Mesothelial cell of epicardium (in vitro differentiated cells): Measurements from ENCODE around the gene POLD3. TPM values are rescaled to one million over a fixed set of nuclear protein-coding genes. Genes with fewer than 3 reads are reported as not detected.

Source experiments
- DNase-seq, 2 experiments: peaks; one replicate each; pipeline ENCODE4 v3.0.0; 2021; ENCODE audit warnings: low spot score in 2 of 2; ENCODE audit not compliant: unreplicated experiment in 2 of 2
- H3K27ac Mint-ChIP-seq: 2 replicates; pipeline ENCODE4 v1.8.0; 2021; ENCODE audit warnings: mixed read lengths
- H3K27me3 Mint-ChIP-seq: 2 replicates; pipeline ENCODE4 v1.8.0; 2021; ENCODE audit warnings: low read depth, mixed read lengths
- H3K36me3 Mint-ChIP-seq: 2 replicates; pipeline ENCODE4 v1.8.0; 2021; ENCODE audit warnings: mixed read lengths
- H3K4me1 Mint-ChIP-seq: 2 replicates; pipeline ENCODE4 v1.8.0; 2021; ENCODE audit warnings: mixed read lengths
- H3K4me3 Mint-ChIP-seq: 2 replicates; pipeline ENCODE4 v1.8.0; 2021; ENCODE audit warnings: mild to moderate bottlenecking, moderate library complexity, mixed read lengths
- H3K9me3 Mint-ChIP-seq: 2 replicates; pipeline ENCODE4 v1.8.0; 2021; ENCODE audit warnings: mixed read lengths
- CTCF ChIP-seq: fragments of 200-600 bp; sonication (generic); IDR thresholded peaks from one replicate; pipeline ENCODE4 v1.5.0; 2021; ENCODE audit warnings: antibody characterized with exemption; ENCODE audit not compliant: unreplicated experiment
- total RNA-seq: library from RNA; stranded (reverse); gene quantifications from 3 replicates; pipeline ENCODE4 v1.2.1, GENCODE V29; 2021

POLD3 gene
- total RNA-seq, 1 donor from 2014 or later = 21.7 TPM

GRCh38 chr11:74680703-74681531 lies 88.5 kb downstream of the POLD3 start:
- H3K9me3 Mint-ChIP-seq = no peaks in the 10 kb centered on the region
- no peak overlapping the region for H3K4me3 Mint-ChIP-seq
- no peak overlapping the region for H3K27ac Mint-ChIP-seq
- no peaks in the 10 kb centered on the region for H3K27me3 Mint-ChIP-seq
- DNase-seq = peak in 1 of 2 experiments; percentile 36
- no peaks in the 10 kb centered on the region for H3K36me3 Mint-ChIP-seq
- TF ChIP-seq CTCF = no peak
- peaks cover 4% of the 10 kb centered on the region for H3K4me1 Mint-ChIP-seq

DNA sequence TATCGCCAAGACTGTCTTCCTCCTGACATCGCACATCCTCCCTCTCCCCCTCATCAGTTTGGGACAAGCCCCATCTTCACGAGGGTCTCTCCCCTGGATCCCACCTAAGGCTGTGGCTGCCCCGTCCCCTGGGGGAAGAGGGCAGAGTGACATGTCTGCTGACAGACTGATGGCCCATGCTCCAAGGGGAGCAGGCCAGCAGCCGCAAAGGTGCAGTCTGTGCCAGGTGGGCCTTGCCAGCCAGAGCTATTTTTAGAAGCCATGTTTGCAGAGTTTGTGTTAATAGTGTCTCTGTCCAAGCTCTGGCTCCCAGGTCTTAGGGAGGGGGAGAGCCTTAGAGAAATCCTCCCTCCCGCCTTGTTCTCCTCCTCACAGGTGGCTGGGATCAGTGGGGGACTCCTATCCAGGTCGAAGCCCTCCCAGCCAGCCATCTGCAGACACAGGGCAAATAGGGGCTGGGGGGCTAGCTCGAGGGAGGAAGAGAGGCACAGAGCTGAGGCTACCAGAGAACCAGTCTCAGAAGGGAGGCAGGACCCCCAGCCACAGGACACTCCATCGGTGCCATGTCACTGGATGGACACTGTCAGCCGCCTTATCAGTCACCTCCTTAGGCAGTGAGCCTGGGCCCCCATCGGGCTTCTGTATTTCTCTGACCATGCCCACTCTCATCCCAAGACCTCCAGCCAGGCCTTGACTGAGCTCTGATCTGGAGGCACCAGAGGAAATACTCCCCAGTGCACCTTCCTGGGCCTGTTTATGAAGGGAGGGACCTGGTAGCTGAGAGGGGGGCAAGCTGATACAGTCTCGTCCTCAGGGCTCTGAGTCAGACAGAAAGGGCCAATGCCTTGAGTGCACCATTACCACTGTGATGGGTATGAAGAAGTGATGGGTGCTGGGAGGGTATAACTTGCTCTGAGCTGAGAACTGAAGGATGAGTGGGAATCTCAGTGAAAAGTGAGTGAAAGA lies 89.6 kb downstream of the POLD3 start:
- H3K4me1 Mint-ChIP-seq = peaks cover 4% of the 10 kb centered on the region
- H3K36me3 Mint-ChIP-seq = no peaks in the 10 kb centered on the region
- no peak for TF ChIP-seq CTCF
- H3K27ac Mint-ChIP-seq = peak overlapping the region; percentile 2
- no peak for DNase-seq
- H3K4me3 Mint-ChIP-seq = no peak overlapping the region
- H3K27me3 Mint-ChIP-seq = no peaks in the 10 kb centered on the region
- peaks cover 5% of the 10 kb centered on the region for H3K9me3 Mint-ChIP-seq

GRCh38 chr11:74682731-74683278 lies 90.4 kb downstream of the POLD3 start:
- Mint-ChIP-seq H3K4me1 (peaks cover 4% of the 10 kb centered on the region), H3K36me3 (no peaks in the 10 kb centered on the region), H3K4me3 (peak overlapping the region; percentile 28), H3K9me3 (peaks cover 5% of the 10 kb centered on the region), H3K27ac (no peak overlapping the region), H3K27me3 (no peaks in the 10 kb centered on the region)
- no peak for DNase-seq
- no peak for TF ChIP-seq CTCF

GRCh38 chr11:74683279-74683871 lies 91.0 kb downstream of the POLD3 start:
- Mint-ChIP-seq H3K27me3 (no peaks in the 10 kb centered on the region), H3K9me3 (peaks cover 5% of the 10 kb centered on the region), H3K4me3 (peak overlapping the region; percentile 28), H3K4me1 (peaks cover 4% of the 10 kb centered on the region), H3K36me3 (no peaks in the 10 kb centered on the region), H3K27ac (no peak overlapping the region)
- DNase-seq = no peak
- peak; percentile 38 for TF ChIP-seq CTCF

DNA sequence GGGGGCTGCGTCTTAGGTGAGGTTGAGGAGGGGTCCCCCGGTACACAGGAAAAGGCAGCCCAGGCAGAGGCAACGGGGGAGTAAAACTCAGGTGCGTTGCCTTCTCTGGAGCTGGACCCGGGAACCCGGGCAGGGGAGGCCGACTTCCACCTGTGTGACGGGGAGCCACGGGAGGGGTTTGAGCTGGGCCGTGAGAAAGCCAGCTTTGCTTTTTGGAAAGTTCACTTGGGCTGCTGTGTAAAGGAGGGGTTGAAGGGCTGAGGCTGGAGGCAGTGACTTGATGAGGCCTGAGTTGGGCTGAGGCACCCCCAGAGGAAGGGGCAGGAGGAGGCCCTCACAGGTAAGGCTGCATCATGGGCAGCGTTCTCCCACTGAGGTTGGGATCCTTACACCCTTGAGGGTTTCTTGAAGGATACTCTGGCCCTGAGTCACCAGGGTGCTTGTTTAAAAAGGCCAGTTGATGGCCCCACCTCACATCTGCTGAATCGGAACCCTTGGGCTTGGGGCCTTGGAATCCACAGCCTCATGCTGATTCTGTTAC lies 91.6 kb downstream of the POLD3 start:
- DNase-seq = no peak
- TF ChIP-seq CTCF = no peak
- Mint-ChIP-seq H3K4me3 (peak overlapping the region; percentile 36), H3K27ac (no peak overlapping the region), H3K4me1 (peaks cover 4% of the 10 kb centered on the region), H3K27me3 (no peaks in the 10 kb centered on the region), H3K9me3 (peaks cover 5% of the 10 kb centered on the region), H3K36me3 (no peaks in the 10 kb centered on the region)
